Thyroid gland (tissue), 4 donors: ENCODE data around the gene SYCN. TPM values are rescaled to one million over a fixed set of nuclear protein-coding genes. Genes with fewer than 3 reads are reported as not detected.

ENCODE experiments used
- DNase-seq, 2 donors: peaks; one replicate each; pipeline ENCODE4 v3.0.0-alpha.2; 2019
- H3K27ac ChIP-seq, 3 donors: fragments of 200-600 bp; sonication (generic); 1 replicate in 2 of 3; 2 replicates in 1 of 3; pipeline ENCODE4 v1.5.1; 2016 to 2019; ENCODE audit warnings: mild to moderate bottlenecking in 1 of 3, moderate library complexity in 1 of 3
- H3K27me3 ChIP-seq: fragments of 200-600 bp; sonication (generic); one replicate; pipeline ENCODE4 v1.5.1; 2019
- H3K36me3 ChIP-seq, 2 donors: fragments of 200-600 bp; sonication (generic); one replicate each; pipeline ENCODE4 v1.5.1; 2016 to 2019
- H3K4me1 ChIP-seq, 2 donors: fragments of 200-600 bp; sonication (generic); one replicate each; pipeline ENCODE4 v1.5.1; 2017 to 2019
- H3K4me3 ChIP-seq, 3 donors: fragments of 200-600 bp; sonication (generic); replicated peaks in 1 of 3; 1 replicate in 2 of 3; 2 replicates in 1 of 3; pipeline ENCODE4 v1.5.1; 2016; ENCODE audit warnings: mild to moderate bottlenecking in 1 of 3
- H3K9me3 ChIP-seq: fragments of 200-600 bp; sonication (generic); one replicate; pipeline ENCODE4 v1.5.1; 2017
- CTCF ChIP-seq, 6 experiments: fragments of 200-600 bp in 3 of 6; fragments of 450-650 bp in 3 of 6; sonication (generic) in 3 of 6; IDR thresholded peaks; one replicate each; pipeline ENCODE4 v1.5.1; 2016 to 2019; ENCODE audit warnings: antibody characterized with exemption in 6 of 6, mild to moderate bottlenecking in 2 of 6, inconsistent platforms in 1 of 6, moderate library complexity in 1 of 6
- POLR2A ChIP-seq, 2 donors: fragments of 450-650 bp; IDR thresholded peaks; one replicate each; pipeline ENCODE4 v1.6.1; 2017; ENCODE audit warnings: antibody characterized with exemption in 2 of 2, mild to moderate bottlenecking in 2 of 2, moderate library complexity in 1 of 2
- WGBS, 2 donors: methylation state at CpG; one replicate each; pipeline ENCODE4 v1.1.5; 2017; 5-methylcytosine and 5-hydroxymethylcytosine counted together
- intact Hi-C: fragments of 100-400 bp; cut with DNase I; formaldehyde crosslinking; loops from one replicate; pipeline ENCODE4 v1.15.1; 2023
- total RNA-seq, 4 donors: library from RNA; depleted of rRNA; stranded (reverse); fragments of >200 nt; gene quantifications; one replicate each; pipeline ENCODE4 v1.2.3, GENCODE V29; 2016

Gene SYCN
- total RNA-seq, 4 donors from 2014 or later: not detected

- intact Hi-C loops: no loop called here
- H3K36me3 ChIP-seq: no peaks in the 10 kb centered on the region
- no peak for DNase-seq
- peaks cover 0 to 30% of the 10 kb centered on the region in 2 donors for H3K4me1 ChIP-seq
- no peaks in the 10 kb centered on the region for H3K27me3 ChIP-seq
- WGBS, 2 donors: 7 to 10% methylated on average over 10 to 12 of the region's 51 CpGs
- H3K9me3 ChIP-seq: no peaks in the 10 kb centered on the region
- no peak within 1 kb of the TSS for H3K27ac ChIP-seq
- no peak within 1 kb of the TSS for H3K4me3 ChIP-seq
- TF ChIP-seq CTCF (IDR thresholded peaks at IDR 0.05): no peak
- TF ChIP-seq POLR2A (IDR thresholded peaks at IDR 0.05): no peak
These were observed 7.1 kb downstream of the SYCN start, which contains the start of gene NCCRP1 for GRCh38 chr19:39196860-39197562. TSS of gene NCCRP1 (plus strand) at chr19:39196964. CDS start at chr19:39196983, 19 bp downstream.

GRCh38 chr19:39196320-39196719, 7.7 kb downstream of the SYCN start:
- H3K27ac ChIP-seq: no peak overlapping the region
- 52 to 54% methylated on average over 7 of the region's 7 CpGs for WGBS, 2 donors
- no peaks in the 10 kb centered on the region for H3K27me3 ChIP-seq
- no peaks in the 10 kb centered on the region for H3K36me3 ChIP-seq
- no peaks in the 10 kb centered on the region for H3K9me3 ChIP-seq
- no peak for DNase-seq
- intact Hi-C loops: no loop called here
- no peak for TF ChIP-seq CTCF (IDR thresholded peaks at IDR 0.05)
- no peak for TF ChIP-seq POLR2A (IDR thresholded peaks at IDR 0.05)
- no peak overlapping the region for H3K4me3 ChIP-seq
- peaks cover 0 to 30% of the 10 kb centered on the region in 2 donors for H3K4me1 ChIP-seq

- TF ChIP-seq CTCF (IDR thresholded peaks at IDR 0.05) (no peak), POLR2A (IDR thresholded peaks at IDR 0.05) (no peak)
- DNase-seq: no peak
- H3K4me3 ChIP-seq: no peak overlapping the region
- peaks cover 0 to 30% of the 10 kb centered on the region in 2 donors for H3K4me1 ChIP-seq
- no peaks in the 10 kb centered on the region for H3K27me3 ChIP-seq
- 50 to 51% methylated on average over 9 of the region's 9 CpGs for WGBS, 2 donors
- intact Hi-C loops: no loop called here
- H3K36me3 ChIP-seq: no peaks in the 10 kb centered on the region
- H3K9me3 ChIP-seq: no peaks in the 10 kb centered on the region
- no peak overlapping the region for H3K27ac ChIP-seq
These were observed 8.3 kb downstream of the SYCN start for GRCh38 chr19:39195755-39196154.

- no peaks in the 10 kb centered on the region for H3K9me3 ChIP-seq
- peaks cover 0 to 30% of the 10 kb centered on the region in 2 donors for H3K4me1 ChIP-seq
- intact Hi-C loops: no loop called here
- DNase-seq: no peak
- no peak overlapping the region for H3K27ac ChIP-seq
- TF ChIP-seq POLR2A (IDR thresholded peaks at IDR 0.05) (no peak), CTCF (IDR thresholded peaks at IDR 0.05) (no peak)
- no peaks in the 10 kb centered on the region for H3K36me3 ChIP-seq
- WGBS, 2 donors: 37 to 67% methylated on average over 6 to 9 of the region's 9 CpGs
- no peaks in the 10 kb centered on the region for H3K27me3 ChIP-seq
- H3K4me3 ChIP-seq: no peak overlapping the region
These were observed 9.1 kb downstream of the SYCN start for GRCh38 chr19:39194832-39195542.

GRCh38 chr19:39193803-39194202, 10.3 kb downstream of the SYCN start:
- no peak for TF ChIP-seq POLR2A (IDR thresholded peaks at IDR 0.05)
- no peak for TF ChIP-seq CTCF (IDR thresholded peaks at IDR 0.05)
- H3K4me3 ChIP-seq: no peak overlapping the region
- DNase-seq: no peak
- peaks cover 0 to 30% of the 10 kb centered on the region in 2 donors for H3K4me1 ChIP-seq
- WGBS, 2 donors: 30 to 39% methylated on average over 8 of the region's 8 CpGs
- H3K27ac ChIP-seq: no peak overlapping the region
- no peaks in the 10 kb centered on the region for H3K27me3 ChIP-seq
- intact Hi-C loops: no loop called here
- H3K9me3 ChIP-seq: no peaks in the 10 kb centered on the region
- no peaks in the 10 kb centered on the region for H3K36me3 ChIP-seq
